Parathyroid adenoma (tissue), 2 donors: Measurements from ENCODE around the gene FXYD2.

Experiments
- H2AFZ ChIP-seq: fragments of 300-600 bp; sonication (generic); one replicate; pipeline ENCODE4 v1.7.0; 2017; ENCODE audit warnings: antibody characterized with exemption, mild to moderate bottlenecking
- H3K27ac ChIP-seq: fragments of 300-600 bp; sonication (generic); one replicate; pipeline ENCODE4 v1.7.0; 2017
- H3K27me3 ChIP-seq: fragments of 300-600 bp; sonication (generic); one replicate; pipeline ENCODE4 v1.7.0; 2017; ENCODE audit warnings: low read length; ENCODE audit not compliant: control insufficient read depth, insufficient read depth
- H3K36me3 ChIP-seq: fragments of 300-600 bp; sonication (generic); one replicate; pipeline ENCODE4 v1.7.0; 2017; ENCODE audit warnings: low read length; ENCODE audit not compliant: control insufficient read depth, insufficient read depth
- H3K4me1 ChIP-seq: fragments of 300-600 bp; sonication (generic); one replicate; pipeline ENCODE4 v1.7.0; 2017; ENCODE audit warnings: control low read depth
- H3K4me2 ChIP-seq: fragments of 300-600 bp; sonication (generic); one replicate; pipeline ENCODE4 v1.7.0; 2017; ENCODE audit warnings: low read length
- H3K4me3 ChIP-seq: fragments of 300-600 bp; sonication (generic); one replicate; pipeline ENCODE4 v1.7.0; 2017; ENCODE audit warnings: low read depth, low read length
- H3K79me2 ChIP-seq: fragments of 300-600 bp; sonication (generic); one replicate; pipeline ENCODE4 v1.7.0; 2017; ENCODE audit warnings: control low read depth
- H3K9ac ChIP-seq: fragments of 300-600 bp; sonication (generic); one replicate; pipeline ENCODE4 v1.7.0; 2017; ENCODE audit warnings: mild to moderate bottlenecking
- H3K9me3 ChIP-seq: fragments of 300-600 bp; sonication (generic); one replicate; pipeline ENCODE4 v1.7.0; 2017; ENCODE audit warnings: low read length; ENCODE audit not compliant: control insufficient read depth
- TF ChIP-seq, protein P1 (sequence below): fragments of 300-600 bp; sonication (generic); IDR thresholded peaks from one replicate; pipeline ENCODE4 v1.7.0; 2017; ENCODE audit warnings: antibody characterized with exemption, mild to moderate bottlenecking
- donor health status: primary hyperparathyroidism.

FXYD2 gene

DNA sequence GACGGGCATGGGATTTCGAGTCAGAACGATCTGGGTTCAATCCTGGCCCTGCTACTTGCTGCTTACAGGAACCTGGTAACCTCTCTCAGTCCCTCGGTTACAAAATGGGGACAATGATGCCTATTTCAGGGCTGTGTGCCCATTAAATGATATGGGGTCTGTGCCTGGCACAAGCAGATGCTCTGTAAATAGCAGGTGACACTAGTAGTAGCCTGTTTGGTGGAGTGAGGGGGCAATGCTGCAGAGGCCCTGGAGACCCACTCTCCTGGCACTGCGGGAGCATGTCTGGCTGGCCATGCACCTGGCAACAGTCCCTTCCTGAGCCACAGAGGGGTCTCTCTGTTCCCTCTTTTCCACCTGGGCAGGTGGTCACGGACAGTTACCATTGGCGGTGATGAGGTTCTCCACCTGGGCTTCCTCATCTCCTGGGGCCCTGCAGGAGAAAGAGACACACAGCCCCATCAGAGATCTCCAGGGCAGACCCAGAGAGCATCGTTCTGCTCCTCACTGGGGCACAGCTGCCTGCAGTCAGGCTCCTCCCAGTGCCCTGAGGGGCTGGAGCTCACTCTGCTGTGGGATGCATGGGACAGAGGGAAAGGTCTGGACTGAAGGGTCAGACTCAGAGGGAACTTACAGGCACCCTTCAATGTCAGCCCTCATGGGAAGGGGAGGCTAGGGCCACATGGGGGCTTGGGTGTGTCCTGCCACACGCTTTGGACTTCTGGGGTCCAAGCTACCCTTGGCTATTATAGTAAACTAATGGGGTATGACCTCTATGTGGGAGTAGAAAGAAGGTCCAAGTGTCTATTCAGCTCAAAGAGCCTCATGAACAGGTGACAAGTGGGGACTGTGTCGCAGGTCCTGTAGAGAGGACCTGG lies 15.6 kb upstream of the FXYD2 start:
- Histone ChIP-seq H3K4me1 (no peaks in the 10 kb centered on the region), H3K27me3 (no peaks in the 10 kb centered on the region), H2AFZ (no peak overlapping the region), H3K4me3 (no peak overlapping the region), H3K9ac (no peak overlapping the region), H3K79me2 (no peaks in the 10 kb centered on the region), H3K27ac (no peak overlapping the region), H3K9me3 (no peaks in the 10 kb centered on the region), H3K4me2 (no peak overlapping the region), H3K36me3 (no peaks in the 10 kb centered on the region)
- TF ChIP-seq, protein P1, sequence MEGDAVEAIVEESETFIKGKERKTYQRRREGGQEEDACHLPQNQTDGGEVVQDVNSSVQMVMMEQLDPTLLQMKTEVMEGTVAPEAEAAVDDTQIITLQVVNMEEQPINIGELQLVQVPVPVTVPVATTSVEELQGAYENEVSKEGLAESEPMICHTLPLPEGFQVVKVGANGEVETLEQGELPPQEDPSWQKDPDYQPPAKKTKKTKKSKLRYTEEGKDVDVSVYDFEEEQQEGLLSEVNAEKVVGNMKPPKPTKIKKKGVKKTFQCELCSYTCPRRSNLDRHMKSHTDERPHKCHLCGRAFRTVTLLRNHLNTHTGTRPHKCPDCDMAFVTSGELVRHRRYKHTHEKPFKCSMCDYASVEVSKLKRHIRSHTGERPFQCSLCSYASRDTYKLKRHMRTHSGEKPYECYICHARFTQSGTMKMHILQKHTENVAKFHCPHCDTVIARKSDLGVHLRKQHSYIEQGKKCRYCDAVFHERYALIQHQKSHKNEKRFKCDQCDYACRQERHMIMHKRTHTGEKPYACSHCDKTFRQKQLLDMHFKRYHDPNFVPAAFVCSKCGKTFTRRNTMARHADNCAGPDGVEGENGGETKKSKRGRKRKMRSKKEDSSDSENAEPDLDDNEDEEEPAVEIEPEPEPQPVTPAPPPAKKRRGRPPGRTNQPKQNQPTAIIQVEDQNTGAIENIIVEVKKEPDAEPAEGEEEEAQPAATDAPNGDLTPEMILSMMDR = no peak

DNA sequence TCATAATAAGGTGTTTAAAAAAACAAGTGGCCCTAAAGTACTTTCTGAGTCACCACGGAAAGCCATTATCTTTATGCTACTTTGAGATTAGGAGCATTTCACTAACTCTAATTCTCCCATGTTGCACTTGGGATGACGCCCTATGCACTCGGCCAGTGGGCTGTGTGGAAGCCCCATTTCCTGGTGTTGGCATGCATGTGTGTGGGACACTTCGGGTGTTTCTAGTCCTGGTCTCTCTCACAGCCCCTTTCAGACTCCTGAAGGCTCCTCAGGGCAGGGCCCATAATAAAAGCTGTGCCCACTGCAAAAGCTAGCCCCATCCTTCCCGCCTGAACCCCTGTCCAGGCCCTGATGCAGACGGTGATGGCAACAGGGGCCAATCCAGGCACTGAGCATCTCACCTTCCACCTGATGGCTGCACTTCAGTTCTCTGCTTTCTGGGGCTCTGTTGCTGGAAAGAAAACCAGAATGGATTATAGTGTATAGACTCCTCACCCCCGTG lies 14.9 kb upstream of the FXYD2 start:
- TF ChIP-seq, protein P1 = no peak
- H3K36me3 ChIP-seq = no peaks in the 10 kb centered on the region
- H3K4me1 ChIP-seq = no peaks in the 10 kb centered on the region

DNA sequence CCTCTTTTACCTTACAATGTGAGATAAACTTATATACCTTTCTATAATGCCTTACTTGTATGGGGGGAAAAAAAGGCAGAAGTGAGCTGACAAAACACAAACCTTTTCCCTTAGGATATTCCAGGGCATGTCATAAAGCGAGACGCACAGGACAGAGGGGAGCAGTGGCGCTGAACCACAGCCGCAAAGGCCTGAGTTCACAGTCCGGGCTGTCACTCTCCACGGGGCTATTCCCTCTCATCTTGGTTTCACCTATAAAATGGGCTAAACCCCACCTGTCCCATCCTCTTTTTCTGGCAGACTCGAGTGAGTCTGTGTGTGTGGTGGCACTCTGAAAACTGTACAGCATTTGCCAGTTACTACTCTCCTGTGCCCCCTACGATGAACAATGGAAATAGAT lies 14.4 kb upstream of the FXYD2 start:
- no peaks in the 10 kb centered on the region for H3K9me3 ChIP-seq
- no peak overlapping the region for H3K9ac ChIP-seq
- no peaks in the 10 kb centered on the region for H3K4me1 ChIP-seq
- H3K4me2 ChIP-seq = no peak overlapping the region
- no peaks in the 10 kb centered on the region for H3K36me3 ChIP-seq
- H3K79me2 ChIP-seq = no peaks in the 10 kb centered on the region
- H3K27me3 ChIP-seq = no peaks in the 10 kb centered on the region
- TF ChIP-seq, protein P1 = no peak
- H3K4me3 ChIP-seq = no peak overlapping the region
- H3K27ac ChIP-seq = no peak overlapping the region
- no peak overlapping the region for H2AFZ ChIP-seq

More for the DNA sequence above, 14.9 kb upstream of the FXYD2 start:
- Histone ChIP-seq H3K27me3 (no peaks in the 10 kb centered on the region), H3K4me3 (no peak overlapping the region), H3K4me2 (no peak overlapping the region), H3K9me3 (no peaks in the 10 kb centered on the region), H3K79me2 (no peaks in the 10 kb centered on the region), H3K27ac (no peak overlapping the region), H2AFZ (no peak overlapping the region), H3K9ac (no peak overlapping the region)

DNA sequence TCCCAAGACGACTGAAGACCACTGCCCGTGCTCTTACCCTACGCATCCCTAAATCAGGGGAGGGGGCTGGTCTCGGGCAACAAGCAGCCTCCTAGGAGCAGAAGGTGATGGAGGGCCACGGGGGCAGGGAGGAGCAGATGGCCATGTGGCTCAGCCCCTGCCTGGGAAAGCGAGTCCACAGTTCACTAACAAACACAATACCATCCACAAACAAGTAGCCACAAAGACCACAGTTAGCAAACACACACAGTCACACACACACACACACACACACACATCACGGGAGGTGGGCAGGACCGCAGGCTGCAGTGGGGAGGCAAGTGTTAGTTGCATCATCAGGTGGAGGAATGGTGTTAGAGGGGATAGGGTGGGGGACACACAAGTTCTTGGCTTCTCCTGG lies 13.2 kb upstream of the FXYD2 start:
- Histone ChIP-seq H3K27ac (no peak overlapping the region), H3K4me2 (no peak overlapping the region), H3K9me3 (no peaks in the 10 kb centered on the region), H3K36me3 (no peaks in the 10 kb centered on the region), H3K27me3 (no peaks in the 10 kb centered on the region), H3K9ac (no peak overlapping the region), H3K4me3 (no peak overlapping the region), H3K4me1 (no peaks in the 10 kb centered on the region), H3K79me2 (no peaks in the 10 kb centered on the region), H2AFZ (no peak overlapping the region)
- TF ChIP-seq, protein P1 = no peak
